GM19438 (cell line): ENCODE measurements around the gene CDH16.
A peak's percentile ranks its signal among the peaks of the same experiment; 100 is the strongest.

Experiments
- ATAC-seq: cut with Tn5 transposase; IDR thresholded peaks from one replicate; pipeline ENCODE4 v1.9.1; 2021; ENCODE audit warnings: low read depth; ENCODE audit not compliant: unreplicated experiment

The CDH16 gene

GRCh38 chr16:66928702-66929388 is 10.2 kb upstream of the CDH16 start:
- ATAC-seq = no peak

GRCh38 chr16:66927918-66928649 is 9.4 kb upstream of the CDH16 start:
- no peak for ATAC-seq

- ATAC-seq = no peak
Observed at GRCh38 chr16:66926961-66927436, 8.3 kb upstream of the CDH16 start.

DNA sequence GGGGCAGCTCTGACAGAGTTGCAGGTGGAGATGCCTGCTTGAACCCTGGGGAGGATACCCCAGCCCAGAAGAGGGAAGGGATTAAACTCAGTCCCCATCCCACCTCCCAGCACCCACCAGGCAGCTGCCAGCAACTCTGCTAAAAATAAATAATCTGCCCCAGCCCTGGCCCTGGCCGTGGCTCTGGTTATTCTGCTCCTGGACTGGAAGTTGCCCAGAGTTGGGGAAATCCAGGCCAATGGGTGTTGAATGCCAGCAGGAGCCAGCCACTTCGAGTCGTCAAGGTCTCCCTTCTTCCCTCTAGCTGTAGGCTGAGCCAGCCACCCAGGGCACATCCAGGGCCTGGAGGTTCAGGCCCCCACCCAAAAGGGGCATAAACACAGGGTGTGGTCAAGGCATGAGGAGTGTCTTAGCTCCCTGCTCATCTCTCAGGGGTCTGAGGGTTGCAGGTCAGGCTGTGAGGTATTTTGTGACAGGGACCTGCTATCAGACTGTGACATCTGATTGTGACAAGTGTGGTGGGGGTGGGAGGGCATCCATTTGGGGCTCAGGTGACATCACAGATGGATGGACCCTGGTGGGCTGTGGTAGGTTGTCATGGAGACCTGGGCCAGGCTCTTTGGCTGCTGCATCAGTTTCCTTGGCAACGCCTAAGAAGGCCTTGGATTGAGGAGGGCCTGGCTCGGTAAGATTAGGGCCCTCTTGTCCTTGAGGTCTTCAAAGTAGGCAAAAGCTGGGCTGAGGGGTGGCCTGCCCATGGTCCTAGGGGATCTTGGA is 7.7 kb upstream of the CDH16 start:
- no peak for ATAC-seq

GRCh38 chr16:66925322-66925840 is 6.7 kb upstream of the CDH16 start, which contains the start of gene RRAD:
Gene RRAD, minus strand, starts transcription at chr16:66925535. Its CDS starts 356 bp downstream, at chr16:66925179.
- peak; percentile 35 for ATAC-seq

DNA sequence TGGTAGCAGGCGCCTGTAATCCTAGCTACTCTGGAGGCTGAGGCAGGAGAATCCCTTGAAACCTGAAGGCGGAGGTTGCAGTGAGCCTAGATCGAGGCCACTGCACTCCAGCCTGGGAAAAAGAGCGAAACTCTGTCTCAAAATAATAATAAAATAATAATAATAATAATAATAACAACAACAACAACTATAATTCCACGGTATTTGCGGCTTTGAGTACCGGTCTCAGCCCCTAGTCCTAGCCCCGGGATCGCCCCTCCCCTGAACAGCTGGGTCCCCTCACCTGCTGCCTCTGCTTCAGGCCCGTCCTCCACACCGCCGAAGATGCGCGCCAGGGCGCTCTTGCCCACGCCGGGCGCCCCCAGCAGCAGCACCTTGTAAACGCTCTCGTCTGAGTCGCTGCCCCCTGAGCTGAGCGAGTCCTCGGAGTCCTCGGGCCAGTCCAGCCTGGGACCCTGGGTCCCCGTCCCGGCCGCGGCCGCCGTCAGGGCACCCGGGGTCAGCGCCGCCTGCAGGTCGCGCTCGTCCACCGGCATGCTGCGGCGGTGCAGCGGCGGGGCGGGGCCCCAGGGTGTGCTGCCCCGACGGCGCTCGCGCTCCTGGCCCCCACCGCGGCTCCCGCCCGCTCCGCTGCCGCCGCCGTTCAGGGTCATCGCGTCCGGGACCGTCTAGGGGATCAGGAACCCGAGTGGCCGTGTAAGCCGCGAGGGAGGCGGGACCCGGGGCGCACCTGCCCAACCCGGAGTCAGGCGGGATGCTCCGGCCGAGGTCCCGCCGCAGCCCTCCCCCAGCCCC is 6.0 kb upstream of the CDH16 start:
- ATAC-seq = peak; percentile 53

DNA sequence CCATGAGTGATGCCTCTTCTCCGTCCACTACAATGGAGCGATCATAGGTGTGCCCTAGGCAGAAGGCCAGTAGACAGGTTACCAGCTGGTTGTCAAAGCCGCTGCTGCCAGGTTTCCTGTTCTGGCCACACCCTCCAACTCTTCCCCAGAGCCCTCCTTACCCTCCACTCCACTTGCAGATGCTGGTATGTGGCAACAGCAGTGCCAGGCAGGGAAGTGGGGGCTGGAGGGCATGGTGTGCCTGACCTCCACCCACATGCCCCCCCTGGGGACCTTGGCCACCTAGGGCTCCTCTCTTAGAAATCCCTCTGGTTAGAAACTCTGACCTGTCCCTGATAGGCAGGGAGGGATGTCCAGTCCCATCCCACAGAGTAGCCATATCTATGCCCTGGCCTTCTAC is 5.2 kb upstream of the CDH16 start:
- no peak for ATAC-seq

GRCh38 chr16:66923247-66923731 is 4.6 kb upstream of the CDH16 start:
- no peak for ATAC-seq

DNA sequence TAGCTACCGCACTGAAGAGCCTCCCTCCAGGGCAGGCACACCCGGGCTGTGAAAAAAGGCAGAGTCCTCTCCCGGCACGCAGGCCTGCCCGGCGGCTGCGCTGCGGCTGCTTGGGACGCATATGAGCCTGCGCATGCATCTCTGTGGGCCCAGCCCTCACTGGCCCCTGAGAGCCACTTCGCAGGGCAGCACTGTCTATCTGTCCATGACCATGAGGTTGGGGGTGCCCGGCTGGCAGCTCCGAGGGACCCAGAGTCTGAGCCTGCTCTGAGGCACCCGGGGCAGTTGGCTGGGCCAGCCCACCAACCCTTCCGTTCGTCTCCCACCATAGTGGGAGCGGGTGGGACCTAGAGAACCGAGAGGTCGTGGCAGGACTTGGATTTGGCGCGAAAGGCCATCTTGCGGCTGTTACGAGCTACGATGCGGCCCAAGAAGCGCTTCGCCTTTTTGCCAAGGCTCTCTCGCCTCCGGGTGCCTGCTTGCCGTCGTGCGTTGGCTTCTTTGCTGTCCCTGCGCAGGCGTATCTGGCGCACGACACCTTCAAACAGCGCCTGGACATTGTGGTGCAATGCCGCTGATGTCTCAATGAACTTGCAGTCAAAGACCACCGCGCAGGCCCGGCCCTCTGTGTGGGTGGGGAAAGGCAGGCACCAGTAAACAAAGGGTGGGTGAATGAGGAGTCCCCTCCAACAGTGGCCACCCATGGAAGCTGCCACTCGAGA is 3.2 kb upstream of the CDH16 start:
- ATAC-seq = no peak

DNA sequence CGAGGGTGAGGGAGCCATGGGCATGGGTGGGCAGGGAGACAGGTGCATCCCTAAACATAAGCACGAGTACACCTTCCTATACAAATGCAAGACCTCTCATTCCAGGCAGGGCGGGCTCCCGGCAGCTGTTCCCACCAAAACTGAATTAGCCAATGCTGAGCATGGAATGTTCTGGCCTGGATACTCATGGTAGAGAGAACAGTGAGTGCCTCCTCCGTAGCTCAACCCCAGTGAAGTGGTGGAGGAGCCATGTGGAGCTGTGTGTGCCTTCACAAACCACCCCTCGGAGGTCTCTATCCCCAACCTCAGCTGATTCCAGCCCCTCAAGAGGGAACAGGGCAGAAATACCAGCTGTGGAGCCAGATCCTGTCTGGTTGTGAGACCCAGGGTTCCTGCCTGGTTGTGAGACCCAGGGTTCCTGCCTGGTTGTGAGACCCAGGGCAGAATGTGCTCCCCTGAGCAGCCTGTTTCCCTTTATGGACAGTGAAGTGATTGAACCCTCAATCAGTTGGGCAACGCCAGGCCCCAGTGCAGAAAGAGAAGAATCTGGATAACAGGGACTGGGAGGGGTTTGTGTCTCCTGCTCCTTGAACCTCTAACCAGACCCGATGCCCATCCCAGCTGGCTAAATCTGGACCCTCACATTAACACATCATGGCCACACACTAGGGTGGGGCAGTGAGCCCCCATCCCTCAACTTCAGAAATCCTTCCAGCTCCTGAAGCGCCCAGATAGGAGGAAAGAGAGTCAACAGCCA is 2.4 kb upstream of the CDH16 start:
- ATAC-seq = no peak

DNA sequence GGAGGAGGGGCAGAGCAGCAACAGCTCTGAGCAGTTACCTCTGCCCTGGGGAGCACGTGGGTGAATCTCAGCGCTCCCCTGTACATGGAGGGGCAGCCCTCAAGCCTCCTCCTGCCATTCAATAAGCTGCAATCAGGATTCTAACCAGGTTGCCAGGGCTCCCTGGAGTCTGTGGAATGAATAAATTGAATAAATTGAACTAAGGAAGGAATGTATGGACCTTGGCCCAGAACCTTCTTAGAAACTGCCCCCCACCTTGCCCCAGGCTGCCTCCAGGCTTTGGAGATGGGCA is 1.6 kb upstream of the CDH16 start:
- no peak for ATAC-seq

- ATAC-seq = no peak
Observed at GRCh38 chr16:66919569-66920298, 1.0 kb upstream of the CDH16 start.

DNA sequence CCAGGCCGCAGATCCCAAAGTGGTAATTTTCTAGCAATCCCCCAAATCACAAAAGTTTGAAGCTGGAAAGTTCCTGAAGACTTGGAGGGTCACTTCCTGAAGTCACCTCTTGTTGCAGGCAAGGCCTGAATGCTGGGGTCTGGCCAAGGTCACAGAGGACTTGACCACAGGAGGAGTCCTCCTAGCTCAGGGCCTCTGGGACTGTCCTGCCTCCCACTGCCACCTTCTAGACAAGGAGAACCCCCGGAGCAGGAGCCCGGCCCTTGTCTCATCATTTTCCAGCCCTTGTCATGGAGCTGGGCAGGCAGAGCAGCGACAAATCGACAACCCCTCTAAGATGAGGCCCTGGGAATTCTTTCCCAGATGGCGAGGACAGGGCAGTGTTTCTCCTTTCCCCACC is 330 bp downstream of the CDH16 start:
- ATAC-seq = no peak

- ATAC-seq = no peak
Observed at GRCh38 chr16:66917741-66918140, 944 bp downstream of the CDH16 start.

DNA sequence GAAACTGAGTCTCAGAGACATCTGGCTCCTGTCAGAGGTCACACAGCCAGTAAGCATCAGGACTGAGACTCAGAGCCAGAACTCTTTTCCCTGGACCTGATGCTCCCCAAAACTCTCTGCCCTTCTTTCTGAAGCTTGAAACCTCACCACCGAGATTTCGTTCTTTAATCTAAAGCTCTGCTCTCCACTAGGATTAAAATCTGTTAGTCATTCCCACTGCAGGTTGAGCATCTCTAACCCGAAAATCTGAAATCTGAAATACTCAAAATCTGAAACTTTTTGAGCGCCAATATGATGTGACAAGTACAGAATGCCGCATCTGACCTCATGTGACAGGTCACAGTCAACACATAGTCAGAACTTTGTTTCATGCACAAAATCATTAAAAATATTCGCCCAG is 2.2 kb downstream of the CDH16 start:
- ATAC-seq = no peak

DNA sequence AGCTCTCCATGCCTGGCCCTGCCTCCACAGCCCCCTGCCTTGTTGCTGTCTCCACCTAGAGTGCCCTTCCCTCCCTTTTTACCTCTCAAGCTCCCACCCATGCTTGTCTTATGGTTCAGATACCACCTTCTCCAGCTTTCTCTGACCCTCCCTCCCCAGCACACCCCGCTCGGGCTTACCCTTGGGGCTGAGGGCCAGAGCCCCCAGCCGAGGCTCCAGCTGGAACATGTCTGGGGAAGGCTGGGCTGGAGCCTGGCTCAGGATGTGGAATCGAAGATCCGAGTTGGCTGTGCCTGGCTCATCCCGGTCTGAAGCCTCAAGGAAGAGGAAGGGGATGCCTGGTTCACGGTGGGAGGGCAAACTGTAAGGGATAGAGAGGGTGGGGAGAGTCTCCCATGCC is 3.6 kb downstream of the CDH16 start:
- ATAC-seq = no peak

DNA sequence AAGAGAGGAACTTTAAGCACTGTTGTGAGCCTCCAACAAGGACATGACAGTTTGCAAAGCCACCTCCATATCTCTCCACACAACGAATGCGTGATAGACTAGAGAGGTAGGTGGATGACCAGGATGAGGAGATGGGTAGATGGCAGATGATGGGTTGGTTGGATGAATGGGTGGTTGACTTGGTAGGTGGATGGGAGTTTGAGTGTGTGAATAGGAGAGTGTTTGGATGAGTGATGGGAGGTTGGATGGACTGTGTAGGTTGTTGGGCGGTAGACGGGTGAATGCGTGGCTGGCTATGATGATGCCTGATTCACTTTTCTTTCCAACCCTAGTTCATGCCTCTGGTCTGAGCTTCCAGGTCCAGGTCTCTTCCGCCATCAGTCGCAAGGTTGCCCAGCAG is 4.1 kb downstream of the CDH16 start:
- no peak for ATAC-seq

DNA sequence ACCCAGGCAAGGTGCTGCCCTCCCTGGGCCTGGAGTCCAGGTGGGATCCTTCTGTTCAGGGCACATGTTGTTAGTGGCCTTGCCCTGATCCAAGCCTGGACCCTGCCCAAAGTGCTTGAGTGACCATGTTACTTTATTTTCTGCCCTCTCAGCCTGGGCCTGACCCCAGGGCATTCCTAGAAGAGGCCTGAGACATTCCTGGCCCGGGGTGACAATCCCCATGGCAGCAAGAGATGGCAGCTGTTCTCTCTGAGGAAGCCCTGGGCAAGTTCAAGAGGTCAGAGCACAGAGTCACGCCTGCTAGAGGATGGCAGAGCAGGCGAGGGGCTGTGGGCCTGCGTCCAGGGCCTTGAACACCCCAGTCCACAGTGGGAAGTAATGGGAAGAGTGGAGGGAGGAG is 5.0 kb downstream of the CDH16 start:
- ATAC-seq = no peak
